Ovary (tissue), 9 donors: ENCODE measurements around the gene MAP1LC3B. TPM values are rescaled to one million over a fixed set of nuclear protein-coding genes. Genes with fewer than 3 reads are reported as not detected.

ENCODE experiments used
- DNase-seq, 5 donors: peaks; one replicate each; pipeline ENCODE4 v3.0.0-alpha.2; 2019 to 2020
- H3K27ac ChIP-seq, 2 donors: fragments of 200-600 bp; one replicate each; pipeline versions ENCODE4 v1.5.1 to v1.8.0; 2019 to 2022
- H3K27me3 ChIP-seq: fragments of 200-600 bp; one replicate; pipeline ENCODE4 v1.8.0; 2022
- H3K36me3 ChIP-seq: fragments of 200-600 bp; sonication (generic); one replicate; pipeline ENCODE4 v1.5.1; 2019
- H3K4me1 ChIP-seq: one replicate; pipeline ENCODE4 v1.8.1; 2013; ENCODE audit warnings: mild to moderate bottlenecking, moderate library complexity; ENCODE audit not compliant: insufficient read depth
- H3K4me3 ChIP-seq: fragments of 200-600 bp; sonication (generic); one replicate; pipeline ENCODE4 v1.5.1; 2017
- H3K9me3 ChIP-seq, 2 donors: fragments of 200-600 bp in 1 of 2; sonication (generic) in 1 of 2; one replicate each; pipeline versions ENCODE4 v1.5.1 to v1.8.1; 2013 to 2019; ENCODE audit warnings: mild to moderate bottlenecking in 1 of 2, moderate library complexity in 1 of 2
- CTCF ChIP-seq, 3 donors: fragments of 450-650 bp in 2 of 3; fragments of 200-600 bp in 1 of 3; IDR thresholded peaks; one replicate each; pipeline versions ENCODE4 v1.5.1 to v1.8.0; 2016 to 2022; ENCODE audit warnings: antibody characterized with exemption in 3 of 3, mild to moderate bottlenecking in 1 of 3
- EP300 ChIP-seq: sonication (generic); formaldehyde crosslinking; IDR thresholded peaks from one replicate; pipeline ENCODE4 v1.6.1; 2017; ENCODE audit warnings: antibody characterized with exemption
- POLR2A ChIP-seq: fragments of 450-650 bp; IDR thresholded peaks from one replicate; pipeline ENCODE4 v1.6.1; 2017; ENCODE audit warnings: antibody characterized with exemption, mild to moderate bottlenecking, moderate library complexity
- WGBS, 3 donors: extraction: QIAGEN DNeasy Blood & Tissue Kit in 1 of 3; methylation state at CpG; one replicate each; pipeline versions ENCODE4 v1.1.5 to v1.1.7; 2013 to 2017; 5-methylcytosine and 5-hydroxymethylcytosine counted together
- intact Hi-C, 4 donors: fragments of 100-400 bp; cut with DNase I; formaldehyde crosslinking; loops; one replicate each; pipeline versions ENCODE4 v1.11.0 to v1.15.1; 2022 to 2023
- polyA plus RNA-seq, 2 donors: library from polyadenylated mRNA; stranded (reverse); fragments of 200-250 nt in 1 of 2; fragments of 350-450 nt in 1 of 2; fragmentation: Illumina TruSeq in 1 of 2; extraction: RNeasy Lipid Tissue Mini Kit (QIAGEN cat#74804) in 1 of 2; gene quantifications; one replicate each; pipeline ENCODE4 v1.2.3, GENCODE V29; 2013 to 2014
- total RNA-seq, 7 donors: library from RNA; depleted of rRNA in 2 of 7; stranded (reverse); fragments of >200 nt in 2 of 7; fragmentation: NEBNext Ultra II Directional in 3 of 7; extraction: Animal tissue kit (Norgen Biotek cat#: 25700) in 3 of 7; gene quantifications; one replicate each; pipeline versions ENCODE4 v1.1.0 to v1.2.4, GENCODE V29; 2016 to 2023
- donor health status: DM: no; HTN: no; CAD: no; lungs with moderate emphysema.
- donor health status: DM: no; HTN: no; CAD: no.
- donor health status: Bipolar disorder and iron deficiency.
- donor health status: DM: yes; HTN: yes; CAD: no.
- donor health status: DM: no; HTN: no; CAD: no.
- donor health status: DM: yes; HTN: yes; CAD: no.

Gene MAP1LC3B
- total and polyA plus RNA-seq, 9 donors, result 32.9 to 110 (median 44.6) TPM

- Histone ChIP-seq H3K4me1 (no peaks in the 10 kb centered on the region), H3K9me3 (no peaks in the 10 kb centered on the region), H3K4me3 (no peak overlapping the region), H3K27ac (no peak overlapping the region), H3K27me3 (no peaks in the 10 kb centered on the region), H3K36me3 (no peaks in the 10 kb centered on the region)
- no peak for DNase-seq
- 88 to 89% (median 89%) methylated on average over 18 of the region's 18 CpGs for WGBS, 3 donors
- TF ChIP-seq CTCF (IDR thresholded peaks at IDR 0.05) (no peak), POLR2A (no peak), EP300 (no peak)
- intact Hi-C loops, result no loop called here
Observed at GRCh38 chr16:87426423-87427215, 34.5 kb downstream of the MAP1LC3B start.

- H3K9me3 ChIP-seq, result no peaks in the 10 kb centered on the region
- intact Hi-C loops, result loop anchor here in 1 of 4 donors (10.0 kb wide), 1 partner anchor 63 kb away; the partner anchor contains the start of gene ZCCHC14
- no peaks in the 10 kb centered on the region for H3K36me3 ChIP-seq
- no peak overlapping the region for H3K27ac ChIP-seq
- no peak for DNase-seq
- H3K4me3 ChIP-seq, result no peak overlapping the region
- TF ChIP-seq POLR2A, result no peak
- no peak for TF ChIP-seq CTCF (IDR thresholded peaks at IDR 0.05)
- TF ChIP-seq EP300, result no peak
- WGBS, 3 donors, result 64 to 68% (median 66%) methylated on average over 7 of the region's 7 CpGs
- no peaks in the 10 kb centered on the region for H3K27me3 ChIP-seq
- peaks cover 8% of the 10 kb centered on the region for H3K4me1 ChIP-seq
Observed at GRCh38 chr16:87431926-87432325, 39.8 kb downstream of the MAP1LC3B start.

GRCh38 chr16:87432330-87432915 lies 40.3 kb downstream of the MAP1LC3B start:
- Histone ChIP-seq H3K4me3 (no peak overlapping the region), H3K27ac (no peak overlapping the region), H3K27me3 (no peaks in the 10 kb centered on the region), H3K36me3 (no peaks in the 10 kb centered on the region), H3K4me1 (peaks cover 8% of the 10 kb centered on the region), H3K9me3 (no peaks in the 10 kb centered on the region)
- no peak for DNase-seq
- WGBS, 3 donors, result 93 to 95% (median 94%) methylated on average over 14 to 15 of the region's 15 CpGs
- TF ChIP-seq POLR2A (no peak), EP300 (no peak), CTCF (IDR thresholded peaks at IDR 0.05) (no peak)
- intact Hi-C loops, result loop anchor here in 1 of 4 donors (10.0 kb wide), 1 partner anchor 62 kb away; the partner anchor contains the start of gene ZCCHC14

GRCh38 chr16:87434146-87434667 lies 42.1 kb downstream of the MAP1LC3B start:
- Histone ChIP-seq H3K9me3 (no peaks in the 10 kb centered on the region), H3K36me3 (no peaks in the 10 kb centered on the region), H3K4me3 (no peak overlapping the region), H3K4me1 (peaks cover 8% of the 10 kb centered on the region), H3K27ac (no peak overlapping the region), H3K27me3 (no peaks in the 10 kb centered on the region)
- intact Hi-C loops, result loop anchor here in 1 of 4 donors (10.0 kb wide), 1 partner anchor 61 kb away; the partner anchor contains the start of gene ZCCHC14
- no peak for DNase-seq
- WGBS, 3 donors, result 94 to 96% (median 94%) methylated on average over 22 of the region's 22 CpGs
- TF ChIP-seq CTCF (IDR thresholded peaks at IDR 0.05) (no peak), EP300 (no peak), POLR2A (no peak)
